ENCODE results near the gene ZNF195.
"Not testable (repeated sequence)": the region's sequence is repeated elsewhere in the genome, so short reads cannot be mapped to it uniquely, and the experiment has no call there.

DNA sequence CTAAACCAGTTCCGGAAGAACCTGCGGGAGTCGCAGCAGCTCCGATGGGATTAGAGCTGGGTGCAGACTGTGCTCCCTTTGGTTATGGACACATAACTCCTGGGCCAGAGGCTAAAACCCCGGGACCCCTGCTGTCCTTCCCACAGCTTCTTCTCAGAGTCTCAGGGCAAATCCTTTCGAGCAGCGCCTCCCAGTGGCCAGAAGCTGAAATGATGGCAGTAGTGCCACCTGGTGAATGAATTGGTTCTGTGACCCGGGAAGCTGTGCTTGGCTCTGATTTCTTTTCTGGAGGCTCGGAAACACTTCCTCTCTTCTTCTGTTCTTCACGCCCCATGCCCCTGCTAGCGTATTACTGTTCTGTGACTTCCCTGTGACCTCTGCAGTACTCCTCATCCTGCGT lies 29.8 kb upstream of the ZNF195 start:
- TF ChIP-seq, protein P1, sequence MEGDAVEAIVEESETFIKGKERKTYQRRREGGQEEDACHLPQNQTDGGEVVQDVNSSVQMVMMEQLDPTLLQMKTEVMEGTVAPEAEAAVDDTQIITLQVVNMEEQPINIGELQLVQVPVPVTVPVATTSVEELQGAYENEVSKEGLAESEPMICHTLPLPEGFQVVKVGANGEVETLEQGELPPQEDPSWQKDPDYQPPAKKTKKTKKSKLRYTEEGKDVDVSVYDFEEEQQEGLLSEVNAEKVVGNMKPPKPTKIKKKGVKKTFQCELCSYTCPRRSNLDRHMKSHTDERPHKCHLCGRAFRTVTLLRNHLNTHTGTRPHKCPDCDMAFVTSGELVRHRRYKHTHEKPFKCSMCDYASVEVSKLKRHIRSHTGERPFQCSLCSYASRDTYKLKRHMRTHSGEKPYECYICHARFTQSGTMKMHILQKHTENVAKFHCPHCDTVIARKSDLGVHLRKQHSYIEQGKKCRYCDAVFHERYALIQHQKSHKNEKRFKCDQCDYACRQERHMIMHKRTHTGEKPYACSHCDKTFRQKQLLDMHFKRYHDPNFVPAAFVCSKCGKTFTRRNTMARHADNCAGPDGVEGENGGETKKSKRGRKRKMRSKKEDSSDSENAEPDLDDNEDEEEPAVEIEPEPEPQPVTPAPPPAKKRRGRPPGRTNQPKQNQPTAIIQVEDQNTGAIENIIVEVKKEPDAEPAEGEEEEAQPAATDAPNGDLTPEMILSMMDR (IDR thresholded peaks at IDR 0.05; ENCODE audit: low read depth, low read length, poor library complexity, severe bottlenecking), result peak; percentile 66
- TF ChIP-seq EZH2phosphoT487 (IDR thresholded peaks at IDR 0.05; ENCODE audit: borderline replicate concordance, low read length), result not testable (repeated sequence)

Measured in DOHH2 (cell line).